ENCODE data around the gene CFAP61. TPM values are rescaled to one million over a fixed set of nuclear protein-coding genes. Genes with fewer than 3 reads are reported as not detected.
"Not testable (repeated sequence)": the region's sequence is repeated elsewhere in the genome, so short reads cannot be mapped to it uniquely, and the experiment has no call there.

CFAP61 gene
- total RNA-seq, 1 donor from 2014 or later, result not detected

GRCh38 chr20:20102716-20103258 is 50.5 kb downstream of the CFAP61 start:
- Histone ChIP-seq H3K36me3 (no peaks in the 10 kb centered on the region), H3K9me3 (no peaks in the 10 kb centered on the region), H3K4me3 (no peak overlapping the region), H3K27ac (no peak overlapping the region), H3K4me1 (no peaks in the 10 kb centered on the region), H3K27me3 (no peaks in the 10 kb centered on the region)
- TF ChIP-seq CTCF (IDR thresholded peaks at IDR 0.05), result no peak
- intact Hi-C loops (cut with DNase I), result no loop called here
- DNase-seq (ENCODE audit: low spot score in 2 of 2), result no peak

GRCh38 chr20:20103486-20103885 is 51.2 kb downstream of the CFAP61 start:
- no peak for DNase-seq (ENCODE audit: low spot score in 2 of 2)
- intact Hi-C loops (cut with DNase I), result no loop called here
- Histone ChIP-seq H3K4me1 (no peaks in the 10 kb centered on the region), H3K4me3 (no peak overlapping the region), H3K36me3 (no peaks in the 10 kb centered on the region), H3K27me3 (no peaks in the 10 kb centered on the region), H3K27ac (no peak overlapping the region), H3K9me3 (no peaks in the 10 kb centered on the region)
- TF ChIP-seq CTCF (IDR thresholded peaks at IDR 0.05), result no peak

- H3K27me3 ChIP-seq; intact Hi-C loops (cut with DNase I); H3K4me3 ChIP-seq: not testable (repeated sequence)
These were observed 70.9 kb downstream of the CFAP61 start for GRCh38 chr20:20123187-20123586.

GRCh38 chr20:20130399-20130798 is 78.1 kb downstream of the CFAP61 start:
- Histone ChIP-seq H3K4me3 (no peak overlapping the region), H3K9me3 (no peaks in the 10 kb centered on the region), H3K36me3 (no peaks in the 10 kb centered on the region), H3K4me1 (no peaks in the 10 kb centered on the region), H3K27ac (no peak overlapping the region), H3K27me3 (no peaks in the 10 kb centered on the region)
- TF ChIP-seq CTCF (IDR thresholded peaks at IDR 0.05), result no peak
- intact Hi-C loops (cut with DNase I), result no loop called here
- DNase-seq (ENCODE audit: low spot score in 2 of 2), result no peak

More at GRCh38 chr20:20123187-20123586, 70.9 kb downstream of the CFAP61 start:
- not testable (repeated sequence) for H3K36me3 ChIP-seq; H3K9me3 ChIP-seq; DNase-seq (ENCODE audit: low spot score in 2 of 2); H3K27ac ChIP-seq; H3K4me1 ChIP-seq

GRCh38 chr20:20134941-20135575 is 82.7 kb downstream of the CFAP61 start:
- H3K36me3 ChIP-seq, result no peaks in the 10 kb centered on the region
- H3K27ac ChIP-seq, result no peak overlapping the region
- H3K27me3 ChIP-seq, result no peaks in the 10 kb centered on the region
- H3K4me1 ChIP-seq, result no peaks in the 10 kb centered on the region
- no peak overlapping the region for H3K4me3 ChIP-seq
- no peaks in the 10 kb centered on the region for H3K9me3 ChIP-seq
- no peak for TF ChIP-seq CTCF (IDR thresholded peaks at IDR 0.05)
- DNase-seq (ENCODE audit: low spot score in 2 of 2), result no peak
- intact Hi-C loops (cut with DNase I), result loop anchor here (5.0 kb wide), 1 partner anchor 102 kb away; no protein-coding TSS in a partner anchor

- no peak for DNase-seq (ENCODE audit: low spot score in 2 of 2)
- intact Hi-C loops (cut with DNase I), result loop anchor here (5.0 kb wide), 1 partner anchor 101 kb away; no protein-coding TSS in a partner anchor
- Histone ChIP-seq H3K4me1 (no peaks in the 10 kb centered on the region), H3K36me3 (no peaks in the 10 kb centered on the region), H3K27ac (no peak overlapping the region), H3K9me3 (no peaks in the 10 kb centered on the region), H3K4me3 (no peak overlapping the region), H3K27me3 (no peaks in the 10 kb centered on the region)
- TF ChIP-seq CTCF (IDR thresholded peaks at IDR 0.05), result no peak
These were observed 84.0 kb downstream of the CFAP61 start for GRCh38 chr20:20136313-20136712.

Measured in ascending aorta (tissue), 2 donors.